GM18873 (cell line): ENCODE data around the gene RFC4.
"Not testable (repeated sequence)": the region's sequence is repeated elsewhere in the genome, so short reads cannot be mapped to it uniquely, and the experiment has no call there.

Source experiments
- ATAC-seq: cut with Tn5 transposase; IDR thresholded peaks from one replicate; pipeline ENCODE4 v1.9.1; 2021; ENCODE audit warnings: mild to moderate bottlenecking, moderate library complexity, moderate number of reproducible peaks; ENCODE audit not compliant: unreplicated experiment, low FRiP score

RFC4 gene, protein sequence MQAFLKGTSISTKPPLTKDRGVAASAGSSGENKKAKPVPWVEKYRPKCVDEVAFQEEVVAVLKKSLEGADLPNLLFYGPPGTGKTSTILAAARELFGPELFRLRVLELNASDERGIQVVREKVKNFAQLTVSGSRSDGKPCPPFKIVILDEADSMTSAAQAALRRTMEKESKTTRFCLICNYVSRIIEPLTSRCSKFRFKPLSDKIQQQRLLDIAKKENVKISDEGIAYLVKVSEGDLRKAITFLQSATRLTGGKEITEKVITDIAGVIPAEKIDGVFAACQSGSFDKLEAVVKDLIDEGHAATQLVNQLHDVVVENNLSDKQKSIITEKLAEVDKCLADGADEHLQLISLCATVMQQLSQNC

DNA sequence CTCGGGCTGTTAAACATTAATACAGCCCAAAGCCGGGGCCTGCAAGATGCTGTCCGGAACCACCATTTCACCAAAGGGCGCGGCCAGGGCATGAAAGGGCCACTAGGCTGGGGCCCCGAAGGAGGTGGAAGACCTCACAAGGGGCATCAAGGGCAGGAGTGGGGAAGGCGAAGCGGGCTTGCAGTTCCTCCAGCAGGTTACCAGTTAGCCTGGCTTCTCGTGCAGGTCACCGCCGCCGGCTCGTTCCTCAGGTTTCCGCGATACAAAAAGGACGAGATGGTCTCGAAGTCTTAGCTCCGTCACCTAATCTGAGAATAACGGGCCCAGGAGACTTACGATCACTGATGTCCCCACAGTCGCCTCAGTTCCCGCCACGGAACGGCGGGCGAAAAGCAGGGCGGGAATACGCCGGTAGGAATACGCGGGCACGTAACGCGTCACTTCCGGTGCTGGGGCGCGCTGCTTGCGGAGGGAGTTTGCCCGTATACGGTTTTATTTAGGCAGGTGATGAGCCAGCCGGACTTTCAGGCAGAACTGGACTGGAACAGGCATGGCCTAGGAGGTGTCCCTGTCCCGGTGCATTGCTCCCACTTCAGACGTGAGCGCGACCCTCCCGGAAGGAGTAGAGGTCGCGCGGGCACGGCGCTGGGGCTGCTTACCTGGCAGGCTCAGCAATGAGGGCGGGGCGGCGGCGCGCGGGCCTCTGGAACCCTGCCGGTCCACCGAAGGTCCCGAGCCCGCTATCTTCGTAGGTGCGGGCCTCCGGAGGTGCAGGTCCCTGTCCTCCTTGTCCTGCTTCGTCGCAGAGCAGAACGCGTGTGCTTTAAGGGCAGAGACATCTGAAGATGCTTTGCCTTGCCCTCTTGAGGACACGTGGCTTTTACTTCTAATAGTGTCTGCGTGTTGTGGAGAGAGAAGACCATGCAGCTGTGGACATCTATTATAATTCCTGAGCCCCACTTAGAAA lies at the start of gene RFC4:
TSS of gene RFC4 (minus strand) at position 394 of the 967 bp plus-strand sequence. CDS start 1,769 bp downstream, outside the sequence.
- peak; percentile 73 for ATAC-seq

DNA sequence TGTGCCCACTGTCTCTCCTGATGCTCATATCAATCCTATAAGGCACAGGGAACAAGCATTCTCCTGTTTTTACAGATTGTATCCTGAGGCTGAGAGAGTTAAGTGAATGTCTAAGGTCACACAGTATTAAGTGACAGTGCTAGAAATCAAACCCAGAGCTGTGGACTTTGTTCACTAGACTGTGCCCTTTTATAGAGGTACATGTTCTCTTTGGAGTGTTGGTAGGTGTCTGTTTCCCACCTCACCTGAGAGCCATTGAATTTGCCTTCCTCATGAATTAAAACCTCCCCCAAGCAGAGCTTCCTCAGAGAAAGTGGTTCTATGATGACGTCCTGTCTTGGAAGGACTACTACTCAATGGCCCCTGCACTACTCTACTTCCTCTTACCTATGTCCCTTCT lies 48.7 kb upstream of the RFC4 start:
- ATAC-seq, result no peak

DNA sequence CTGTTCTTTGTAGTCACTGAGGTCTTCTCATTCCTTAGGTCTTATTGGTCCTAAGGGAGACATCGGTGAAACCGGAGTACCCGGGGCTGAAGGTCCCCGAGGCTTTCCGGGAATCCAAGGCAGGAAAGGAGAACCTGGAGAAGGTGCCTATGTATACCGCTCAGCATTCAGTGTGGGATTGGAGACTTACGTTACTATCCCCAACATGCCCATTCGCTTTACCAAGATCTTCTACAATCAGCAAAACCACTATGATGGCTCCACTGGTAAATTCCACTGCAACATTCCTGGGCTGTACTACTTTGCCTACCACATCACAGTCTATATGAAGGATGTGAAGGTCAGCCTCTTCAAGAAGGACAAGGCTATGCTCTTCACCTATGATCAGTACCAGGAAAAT lies 47.9 kb upstream of the RFC4 start:
- ATAC-seq, result no peak

DNA sequence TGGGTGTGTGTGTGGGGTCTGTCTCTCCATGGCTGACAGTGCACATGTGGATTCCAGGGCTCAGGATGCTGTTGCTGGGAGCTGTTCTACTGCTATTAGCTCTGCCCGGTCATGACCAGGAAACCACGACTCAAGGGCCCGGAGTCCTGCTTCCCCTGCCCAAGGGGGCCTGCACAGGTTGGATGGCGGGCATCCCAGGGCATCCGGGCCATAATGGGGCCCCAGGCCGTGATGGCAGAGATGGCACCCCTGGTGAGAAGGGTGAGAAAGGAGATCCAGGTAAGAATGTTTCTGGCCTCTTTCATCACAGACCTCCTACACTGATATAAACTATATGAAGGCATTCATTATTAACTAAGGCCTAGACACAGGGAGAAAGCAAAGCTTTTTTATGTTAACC lies 46.7 kb upstream of the RFC4 start:
- ATAC-seq, result no peak

DNA sequence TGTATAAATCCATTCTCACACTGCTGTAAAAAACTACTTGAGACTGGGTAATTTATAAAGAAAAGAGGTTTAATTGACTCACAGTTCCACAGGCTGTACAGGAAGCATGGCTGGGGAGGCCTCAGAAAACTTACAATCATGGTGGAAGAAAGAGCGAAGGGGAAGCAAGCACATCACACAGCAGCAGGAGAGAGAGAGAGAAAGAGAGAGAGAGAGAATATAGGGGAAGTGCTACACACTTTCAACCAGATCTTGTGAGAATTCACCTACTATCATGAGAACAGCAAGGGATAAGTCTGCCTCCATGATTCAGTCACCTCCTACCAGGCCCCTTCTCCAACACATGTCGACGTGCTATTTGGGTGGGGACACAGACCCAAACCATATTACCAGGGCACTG lies 45.6 kb upstream of the RFC4 start:
- ATAC-seq, result not testable (repeated sequence)

DNA sequence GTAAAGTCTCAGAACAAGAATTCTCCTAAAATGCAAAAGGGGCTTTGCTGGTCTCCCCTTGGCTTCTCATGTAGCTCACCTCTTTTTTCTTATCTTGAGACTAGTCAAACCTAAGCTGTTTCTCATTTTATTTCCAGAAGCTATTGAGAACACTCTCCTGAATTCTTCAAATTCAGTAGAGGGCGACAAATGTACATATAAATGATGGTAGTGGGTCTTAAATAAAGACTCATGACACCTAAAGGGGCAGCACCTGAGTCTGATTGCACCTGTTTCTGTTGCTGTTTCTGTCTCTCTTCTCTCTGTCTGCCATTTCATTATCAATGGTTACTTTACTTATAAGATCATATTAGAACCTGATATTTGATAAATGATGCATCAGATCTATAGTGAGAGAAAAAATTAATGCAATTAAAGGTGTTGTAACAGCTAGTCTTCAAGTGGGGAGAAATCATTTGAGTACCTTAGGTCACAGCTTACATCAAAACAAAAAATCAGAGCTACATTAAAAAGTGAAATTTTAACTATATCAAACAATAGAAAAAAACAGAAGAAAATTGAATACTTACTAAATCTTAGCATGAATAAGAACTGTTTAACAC lies 43.2 kb upstream of the RFC4 start:
- peak; percentile 63 for ATAC-seq

DNA sequence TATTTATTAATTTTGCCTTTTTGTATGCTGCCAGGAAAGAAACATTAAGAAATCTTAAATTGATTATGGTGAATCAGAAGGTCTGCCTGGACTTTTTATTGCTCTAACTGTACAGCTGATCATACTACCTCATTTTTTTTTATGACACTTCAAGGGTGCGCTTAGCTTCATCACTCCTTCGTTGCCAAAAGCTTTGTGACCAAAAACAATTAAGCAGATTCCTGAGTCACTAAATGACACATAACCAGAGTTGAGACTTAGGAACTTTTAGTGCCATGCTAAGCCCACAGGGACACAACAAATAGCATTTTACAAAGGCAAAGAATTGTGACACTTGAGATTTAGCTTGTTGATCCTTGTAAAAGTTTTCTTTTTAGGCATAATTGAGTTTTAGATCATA lies 41.2 kb upstream of the RFC4 start:
- ATAC-seq, result no peak

DNA sequence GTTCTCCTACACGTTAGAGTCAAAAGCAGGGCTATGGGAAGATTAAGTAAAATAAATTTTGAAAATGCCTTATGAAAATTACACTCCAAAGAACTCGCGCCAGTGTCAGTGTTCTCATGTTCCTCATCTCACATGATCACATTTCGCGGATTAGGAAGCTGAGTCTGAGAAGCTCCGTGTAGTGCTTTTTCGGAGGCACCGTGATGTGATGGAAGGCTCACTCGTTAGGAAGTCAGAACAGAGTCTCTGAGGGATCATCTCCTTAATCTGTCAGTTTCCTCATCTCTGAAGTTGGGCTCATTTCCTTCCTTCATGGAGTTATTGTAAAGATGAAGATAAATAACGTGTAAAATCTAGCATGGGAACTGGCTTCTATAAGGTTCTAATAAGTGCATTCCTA lies 39.5 kb upstream of the RFC4 start:
- ATAC-seq, result no peak

DNA sequence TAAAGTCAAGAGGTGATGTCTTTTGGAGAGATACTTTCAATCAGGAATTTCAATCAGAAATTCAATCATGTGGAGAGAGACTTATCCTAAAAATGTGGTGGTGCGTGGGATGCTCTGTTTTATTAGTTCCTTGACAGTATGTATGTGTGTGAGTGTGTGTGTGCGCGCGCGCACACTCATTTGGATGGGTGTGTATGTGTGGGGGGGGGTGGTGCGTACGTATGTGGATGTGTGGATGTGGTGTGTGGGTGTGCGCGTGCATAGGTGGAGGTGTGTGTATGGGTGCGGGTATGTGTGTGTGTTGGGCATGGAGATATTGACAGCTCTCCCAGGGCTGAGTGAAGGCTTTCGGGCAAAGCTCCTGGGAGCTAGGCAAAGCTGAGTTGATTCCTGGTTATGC lies 38.6 kb upstream of the RFC4 start:
- no peak for ATAC-seq

DNA sequence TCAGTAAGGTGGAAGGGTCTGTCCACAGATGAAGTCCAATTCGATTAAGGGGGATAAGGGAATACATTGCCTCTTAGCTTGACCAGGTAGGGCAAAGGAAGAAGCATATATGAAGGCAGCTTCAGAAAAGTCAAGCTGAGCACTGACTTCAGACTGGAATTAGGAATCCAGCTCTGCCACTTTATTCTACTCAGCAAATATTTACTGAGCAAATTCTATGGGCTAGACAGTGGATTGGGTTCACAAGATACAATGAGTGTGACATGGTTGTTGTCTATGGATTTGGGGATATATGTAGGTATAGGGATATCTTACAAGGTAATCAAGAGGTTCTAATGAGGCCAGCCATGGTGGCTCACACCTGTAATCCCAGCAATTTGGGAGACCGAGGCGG lies 36.8 kb upstream of the RFC4 start:
- ATAC-seq, result no peak

DNA sequence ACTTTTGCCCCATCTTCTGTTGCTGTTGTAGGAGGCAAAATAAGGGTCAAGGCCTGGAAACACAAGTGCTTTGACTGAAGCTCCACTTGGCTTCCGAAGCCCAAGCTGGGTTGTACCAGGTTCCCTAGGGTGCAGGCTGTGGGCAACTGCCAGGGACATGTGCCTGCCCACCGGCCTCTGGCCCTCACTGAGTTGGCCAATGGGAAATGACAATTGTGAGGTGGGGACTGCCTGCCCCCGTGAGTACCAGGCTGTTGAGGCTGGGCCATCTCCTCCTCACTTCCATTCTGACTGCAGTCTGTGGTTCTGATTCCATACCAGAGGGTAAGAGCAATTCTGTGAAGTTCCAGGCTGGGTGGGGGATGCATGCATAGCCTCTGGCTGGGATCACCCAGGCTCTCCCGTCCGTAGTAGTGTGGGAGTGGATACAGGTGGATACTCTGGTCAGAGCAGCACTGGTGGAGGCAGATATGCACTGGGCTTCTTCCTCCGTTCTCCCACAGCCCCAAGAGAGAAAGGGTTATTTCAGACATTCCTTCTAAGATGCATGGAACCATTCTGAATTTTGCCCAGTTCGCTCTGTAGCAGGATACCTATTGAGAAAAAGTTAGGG lies 36.2 kb upstream of the RFC4 start, which contains the start of gene ADIPOQ:
TSS of gene ADIPOQ (plus strand) at position 285 of the 613 bp plus-strand sequence. CDS start 10,349 bp downstream, outside the sequence.
- ATAC-seq, result no peak

DNA sequence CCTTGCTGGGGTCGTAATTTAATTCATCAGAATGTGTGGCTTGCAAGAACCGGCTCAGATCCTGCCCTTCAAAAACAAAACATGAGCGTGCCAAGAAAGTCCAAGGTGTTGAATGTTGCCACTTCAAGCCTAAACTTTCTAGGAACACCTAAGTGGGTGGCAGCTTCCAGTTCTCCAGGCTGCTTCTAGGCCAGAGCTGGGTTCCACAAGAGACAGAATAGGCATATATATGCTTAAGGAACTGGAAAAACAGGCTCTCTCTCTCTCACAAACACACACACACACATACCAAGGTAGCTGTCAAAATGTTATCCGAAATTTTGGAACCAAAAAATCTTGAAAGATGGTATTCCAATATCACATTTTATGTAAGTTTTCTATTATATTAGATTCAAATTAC lies 35.3 kb upstream of the RFC4 start:
- ATAC-seq, result no peak

DNA sequence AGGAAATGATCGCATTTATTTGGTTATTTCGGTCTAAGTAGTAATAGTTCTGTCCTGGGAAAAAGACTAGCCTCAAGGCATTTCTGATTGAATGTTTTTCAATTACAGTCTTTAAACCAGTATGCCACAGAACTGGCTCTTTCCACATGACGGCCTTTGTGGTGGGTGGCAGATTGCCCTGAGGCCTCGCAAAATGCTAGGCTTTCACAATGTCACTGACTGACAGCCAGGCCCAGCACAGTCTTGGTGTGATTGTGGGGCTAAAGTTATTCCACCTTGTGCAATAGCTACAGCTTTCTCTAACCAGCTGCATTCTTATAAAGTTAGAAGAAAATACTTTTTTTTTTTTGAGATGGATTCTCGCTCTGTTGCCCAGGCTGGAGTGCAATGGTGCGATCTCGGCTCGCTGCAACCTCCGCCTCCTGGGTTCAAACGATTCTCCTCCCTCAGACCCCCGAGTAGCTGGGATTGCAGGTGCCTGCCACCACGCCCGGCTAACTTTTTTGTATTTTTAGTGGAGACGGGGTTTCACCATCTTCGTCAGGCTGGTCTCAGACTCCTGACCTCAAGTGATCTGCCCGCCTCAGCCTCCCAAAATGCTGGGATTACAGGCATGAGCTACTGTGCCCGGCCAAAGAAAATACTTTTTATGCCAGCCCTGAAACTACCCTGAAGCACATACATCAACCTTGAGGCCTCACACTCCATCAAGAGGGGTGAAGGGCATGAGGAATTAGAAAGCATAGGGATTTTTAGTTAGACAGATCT lies 33.8 kb upstream of the RFC4 start:
- no peak for ATAC-seq

DNA sequence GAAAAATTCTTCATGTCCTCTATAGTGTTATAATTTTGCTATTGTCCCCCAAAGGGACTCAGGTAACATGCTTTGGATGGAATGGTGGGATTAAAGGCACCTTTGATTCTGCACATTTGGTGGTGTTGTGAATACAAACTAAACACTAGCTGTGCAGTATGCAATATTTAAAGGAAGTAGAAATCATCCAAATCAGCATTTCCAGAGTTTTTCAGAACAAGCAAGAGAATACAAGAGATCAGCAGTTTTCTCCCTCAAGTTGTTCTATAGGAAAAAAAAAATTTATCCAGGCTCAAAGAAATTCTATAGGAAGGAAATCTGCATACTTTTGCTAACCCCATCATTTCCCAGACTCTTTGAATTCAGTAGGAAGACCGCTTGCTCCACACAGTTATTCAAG lies 26.0 kb upstream of the RFC4 start:
- ATAC-seq, result no peak

DNA sequence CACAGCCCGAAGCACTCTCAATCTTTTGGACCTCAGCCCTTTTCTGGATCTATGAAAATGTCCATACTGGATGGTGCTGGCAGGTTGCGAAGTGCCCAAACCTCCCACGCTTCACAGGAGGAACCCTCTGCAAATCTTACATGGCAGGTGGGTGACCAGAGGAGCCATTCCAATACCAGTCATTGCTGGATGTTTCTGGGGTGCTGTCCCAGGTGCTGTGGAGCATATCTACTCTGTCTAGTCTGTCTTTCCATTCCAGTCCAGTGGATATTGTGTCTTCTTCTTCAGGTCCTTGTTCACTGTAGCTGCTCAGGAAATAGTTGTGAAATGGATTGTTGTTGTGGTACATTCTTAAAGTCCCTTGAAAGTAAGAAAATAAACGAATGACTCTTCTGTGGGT lies 25.5 kb upstream of the RFC4 start:
- no peak for ATAC-seq

DNA sequence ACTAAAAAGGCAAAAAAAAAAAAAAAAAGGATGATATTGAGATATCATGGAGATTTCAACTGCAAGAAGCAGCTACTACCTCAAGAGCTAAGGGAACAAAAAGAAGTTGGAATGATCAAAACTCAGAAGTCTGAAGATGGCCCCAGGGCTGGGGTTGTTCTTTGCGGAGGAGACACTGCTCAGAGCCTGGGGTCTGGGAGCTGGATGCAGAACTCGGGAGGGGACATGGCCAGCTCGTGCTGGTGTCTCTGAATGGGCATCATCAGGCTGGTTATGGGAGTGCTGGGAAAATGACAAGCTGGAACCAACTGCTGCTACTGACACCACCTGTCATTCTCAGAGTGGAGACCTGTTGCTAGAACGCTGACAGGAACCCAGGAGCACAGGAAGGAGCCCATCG lies 22.1 kb upstream of the RFC4 start:
- no peak for ATAC-seq

DNA sequence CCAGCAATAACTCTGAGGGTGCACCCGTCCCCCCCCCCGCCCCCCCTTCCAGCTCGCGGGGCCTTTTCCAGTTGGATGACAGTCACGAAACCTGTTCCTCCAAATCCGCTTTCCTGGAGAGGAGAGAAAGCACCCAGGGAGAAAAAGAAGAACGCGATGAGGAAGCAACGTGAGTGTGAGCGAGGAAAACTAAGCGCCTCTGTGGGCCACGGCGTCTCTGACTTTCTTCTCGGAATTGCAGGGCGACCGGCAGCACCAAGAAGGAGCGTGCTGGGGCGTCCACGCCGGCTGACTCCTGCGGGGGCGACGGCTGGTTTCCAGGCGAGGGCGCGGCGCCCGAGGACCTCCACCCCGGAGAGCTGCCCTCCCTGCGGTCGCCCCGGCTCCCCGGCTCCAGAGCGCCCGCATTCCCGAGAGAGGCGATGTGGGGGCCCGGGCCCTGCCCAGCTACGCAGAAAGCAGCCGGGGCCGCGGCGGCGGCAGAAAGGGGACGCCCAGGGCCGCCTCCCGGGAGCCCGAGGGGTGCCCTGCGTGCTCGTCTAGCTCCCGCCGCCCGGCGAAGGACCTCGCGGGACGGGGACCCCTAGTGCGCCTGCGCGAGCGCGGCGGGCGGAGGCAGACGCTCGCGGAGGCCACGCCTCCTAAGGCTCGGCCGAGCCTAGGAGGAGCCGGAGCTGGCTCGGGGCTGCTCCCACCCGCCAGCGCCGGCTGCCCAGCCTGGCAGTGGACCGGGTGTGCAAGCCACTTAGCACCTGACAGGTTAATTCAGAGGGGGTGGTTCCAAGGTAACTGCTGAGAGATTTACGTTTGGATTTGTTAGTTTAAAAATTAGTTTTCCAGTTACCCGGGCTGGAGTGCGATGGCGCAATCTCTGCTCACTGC lies 20.9 kb upstream of the RFC4 start:
- no peak for ATAC-seq

DNA sequence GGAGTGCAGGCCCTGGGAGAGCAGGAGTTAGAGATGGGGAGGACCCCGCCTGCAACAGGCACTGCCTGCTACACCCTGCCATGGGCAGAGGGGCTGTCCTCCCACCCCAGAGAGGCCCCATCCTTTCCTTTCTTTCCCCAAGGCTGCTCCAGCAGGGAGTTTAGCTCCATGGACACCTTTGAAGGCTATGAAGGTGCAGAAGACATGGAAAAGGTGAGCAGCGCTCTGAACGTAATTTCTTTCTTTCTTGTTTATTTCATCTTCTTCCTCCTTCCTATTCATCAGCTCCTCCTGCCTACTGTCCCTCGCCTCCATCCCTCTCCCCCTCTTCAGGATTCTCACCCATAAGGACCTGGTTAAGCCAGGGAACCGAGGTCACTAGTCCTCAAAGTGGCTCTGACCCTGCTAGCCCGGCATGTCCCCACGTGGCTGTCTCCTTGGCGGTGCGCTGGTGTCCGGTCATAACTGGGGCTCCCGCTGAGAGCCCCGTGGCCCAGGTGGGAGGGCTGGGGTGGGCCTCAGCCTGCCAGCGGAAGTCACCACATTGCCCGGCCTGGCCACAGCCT lies 20.2 kb upstream of the RFC4 start:
- no peak for ATAC-seq
